Type B pancreatic cell (in vitro differentiated cells): ENCODE data around the gene BIRC5. TPM values are rescaled to one million over a fixed set of nuclear protein-coding genes. Genes with fewer than 3 reads are reported as not detected.

Experiments used
- DNase-seq: peaks from one replicate; pipeline ENCODE4 v3.0.0; 2021; ENCODE audit warnings: mixed read lengths; ENCODE audit not compliant: unreplicated experiment; ENCODE audit errors: extremely low spot score
- H3K27ac Mint-ChIP-seq: 2 replicates; pipeline ENCODE4 v1.8.0; 2021; ENCODE audit warnings: mild to moderate bottlenecking, mixed read lengths
- H3K27me3 Mint-ChIP-seq: 2 replicates; pipeline ENCODE4 v1.8.0; 2021; ENCODE audit warnings: mixed read lengths
- H3K36me3 Mint-ChIP-seq: 2 replicates; pipeline ENCODE4 v1.8.0; 2021; ENCODE audit warnings: mixed read lengths
- H3K4me1 Mint-ChIP-seq: one replicate; pipeline ENCODE4 v1.8.0; 2021; ENCODE audit warnings: mixed read lengths; ENCODE audit not compliant: unreplicated experiment
- H3K4me3 Mint-ChIP-seq: 2 replicates; pipeline ENCODE4 v1.8.0; 2021; ENCODE audit warnings: mild to moderate bottlenecking, mixed read lengths
- H3K9me3 Mint-ChIP-seq: 2 replicates; pipeline ENCODE4 v1.8.0; 2021; ENCODE audit warnings: mixed read lengths
- total RNA-seq: library from RNA; stranded (reverse); gene quantifications from 2 replicates; pipeline ENCODE4 v1.2.1, GENCODE V29; 2021; ENCODE audit warnings: low replicate concordance
- TF ChIP-seq, protein P1 (sequence below): fragments of 200-600 bp; sonication (generic); conservative IDR thresholded peaks from 2 replicates; pipeline ENCODE4 v1.5.0; 2021; ENCODE audit warnings: antibody characterized with exemption, mild to moderate bottlenecking

Gene BIRC5
- total RNA-seq, 1 donor from 2014 or later, result 63.3 TPM

DNA sequence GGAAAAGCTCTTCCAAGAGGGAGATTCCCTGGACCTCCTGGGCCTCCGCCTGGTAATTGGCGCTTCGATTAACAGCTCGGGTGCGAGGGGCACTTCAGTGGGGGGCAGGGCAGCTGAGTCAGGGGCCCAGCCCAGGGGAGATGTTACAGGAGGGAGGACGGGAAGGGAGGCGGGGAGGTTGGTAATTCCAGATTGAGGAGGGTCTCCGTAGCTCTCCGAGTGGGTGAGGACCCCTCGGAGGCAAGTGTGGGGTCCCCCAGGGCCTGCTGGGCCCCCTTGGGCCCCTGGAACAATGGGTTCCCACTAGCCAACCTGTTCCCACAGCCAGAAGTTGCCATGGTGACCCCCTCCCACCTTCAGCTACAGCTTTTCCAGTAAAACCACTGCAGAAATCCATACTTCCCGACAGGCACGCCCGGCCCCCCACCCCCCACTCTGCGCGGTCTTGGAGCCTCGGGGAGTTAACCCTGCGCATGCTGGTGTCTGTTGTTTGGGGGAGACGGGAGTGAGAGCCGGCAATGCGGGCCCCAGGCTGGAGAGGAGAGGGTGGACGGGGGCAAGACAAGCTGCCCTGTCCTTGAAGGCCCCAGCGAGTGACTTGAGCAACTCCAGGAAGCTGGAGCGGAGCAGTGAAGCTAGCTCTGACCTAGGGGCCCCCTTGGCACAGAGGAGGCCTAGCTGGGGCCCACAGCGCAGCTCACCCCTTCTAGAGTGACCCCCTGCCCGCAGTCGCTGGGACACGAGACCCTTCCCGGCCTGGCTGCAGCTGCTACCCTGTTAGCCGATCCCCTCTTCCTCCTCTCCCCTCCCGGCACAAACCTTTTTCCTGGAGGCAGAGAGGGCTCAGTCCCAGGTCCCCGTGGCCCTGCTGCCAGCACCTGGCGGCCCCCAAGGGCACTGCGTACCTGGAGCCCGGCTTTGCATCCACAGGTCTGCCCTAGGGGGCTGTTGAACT, 55.2 kb downstream of the BIRC5 start:
- Mint-ChIP-seq H3K36me3 (no peaks in the 10 kb centered on the region), H3K4me3 (peak overlapping the region; percentile 69), H3K27me3 (no peaks in the 10 kb centered on the region), H3K9me3 (no peaks in the 10 kb centered on the region), H3K27ac (peak overlapping the region; percentile 59), H3K4me1 (peaks cover 31% of the 10 kb centered on the region)
- TF ChIP-seq, protein P1, sequence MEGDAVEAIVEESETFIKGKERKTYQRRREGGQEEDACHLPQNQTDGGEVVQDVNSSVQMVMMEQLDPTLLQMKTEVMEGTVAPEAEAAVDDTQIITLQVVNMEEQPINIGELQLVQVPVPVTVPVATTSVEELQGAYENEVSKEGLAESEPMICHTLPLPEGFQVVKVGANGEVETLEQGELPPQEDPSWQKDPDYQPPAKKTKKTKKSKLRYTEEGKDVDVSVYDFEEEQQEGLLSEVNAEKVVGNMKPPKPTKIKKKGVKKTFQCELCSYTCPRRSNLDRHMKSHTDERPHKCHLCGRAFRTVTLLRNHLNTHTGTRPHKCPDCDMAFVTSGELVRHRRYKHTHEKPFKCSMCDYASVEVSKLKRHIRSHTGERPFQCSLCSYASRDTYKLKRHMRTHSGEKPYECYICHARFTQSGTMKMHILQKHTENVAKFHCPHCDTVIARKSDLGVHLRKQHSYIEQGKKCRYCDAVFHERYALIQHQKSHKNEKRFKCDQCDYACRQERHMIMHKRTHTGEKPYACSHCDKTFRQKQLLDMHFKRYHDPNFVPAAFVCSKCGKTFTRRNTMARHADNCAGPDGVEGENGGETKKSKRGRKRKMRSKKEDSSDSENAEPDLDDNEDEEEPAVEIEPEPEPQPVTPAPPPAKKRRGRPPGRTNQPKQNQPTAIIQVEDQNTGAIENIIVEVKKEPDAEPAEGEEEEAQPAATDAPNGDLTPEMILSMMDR, result peak; percentile 25
- DNase-seq, result peak; percentile 79

DNA sequence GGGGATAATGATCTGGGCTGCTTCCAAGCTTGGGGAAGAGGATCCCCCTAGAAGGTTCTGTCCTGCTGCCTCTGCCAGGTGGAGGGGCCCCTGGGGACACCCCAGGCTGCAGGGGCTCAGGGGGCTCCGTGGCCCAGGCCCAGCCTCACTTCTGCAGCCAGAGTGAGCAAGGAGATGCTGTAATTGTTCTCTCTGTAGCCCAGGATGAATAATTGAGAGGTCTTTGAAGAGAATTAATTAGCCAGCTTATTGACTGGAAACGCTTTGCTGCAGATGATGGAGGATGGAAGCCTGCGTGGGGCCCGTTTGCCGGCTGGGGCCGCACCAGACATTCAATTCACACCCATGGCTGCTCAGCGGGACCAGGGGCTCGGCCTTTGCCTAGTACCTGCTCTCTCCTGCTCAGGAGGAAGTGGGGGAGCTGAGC, 55.9 kb downstream of the BIRC5 start:
- Mint-ChIP-seq H3K27ac (peak overlapping the region; percentile 66), H3K4me1 (peaks cover 26% of the 10 kb centered on the region)

DNA sequence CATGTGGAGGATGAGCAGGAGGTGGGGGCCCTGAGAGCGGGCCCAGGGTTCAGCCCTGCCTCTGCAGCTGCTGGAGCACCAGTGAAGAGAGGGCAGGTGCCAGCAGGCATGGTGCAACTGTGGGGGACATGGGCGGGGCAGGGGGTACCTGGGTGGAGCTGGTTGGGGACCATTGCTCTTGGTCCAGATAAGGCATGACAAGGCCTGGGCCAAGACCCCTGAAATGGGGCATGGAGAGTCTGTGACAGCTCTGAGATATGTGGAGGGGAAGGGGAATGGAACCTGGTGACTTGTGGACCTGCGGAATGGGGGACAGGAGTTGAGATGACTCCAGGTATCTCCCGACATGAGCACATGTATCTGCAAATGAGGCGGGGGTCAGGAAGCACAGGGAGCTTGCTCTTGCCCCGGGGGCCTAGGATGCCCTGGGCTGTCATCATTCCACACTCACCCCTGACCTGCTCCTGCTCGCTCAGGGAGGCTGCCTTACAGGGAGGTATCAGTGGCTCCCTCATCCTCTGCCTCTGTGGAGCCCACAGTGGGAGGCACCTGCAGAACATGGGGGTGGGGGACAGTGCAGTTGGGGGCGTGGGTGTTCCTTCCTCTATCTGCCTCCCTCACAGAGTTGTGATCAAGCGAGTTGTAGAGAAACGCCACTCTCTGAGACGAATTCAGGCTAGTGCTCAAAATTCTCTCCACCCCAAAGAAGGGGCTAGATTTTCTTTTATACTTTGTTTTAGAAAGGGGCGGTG, 57.5 kb downstream of the BIRC5 start:
- H3K27ac Mint-ChIP-seq, result peak overlapping the region; percentile 88
- TF ChIP-seq, protein P1, result no peak
- no peaks in the 10 kb centered on the region for H3K27me3 Mint-ChIP-seq
- peaks cover 22% of the 10 kb centered on the region for H3K4me1 Mint-ChIP-seq
- no peaks in the 10 kb centered on the region for H3K36me3 Mint-ChIP-seq
- no peak for DNase-seq
- H3K4me3 Mint-ChIP-seq, result peak overlapping the region; percentile 25
- no peaks in the 10 kb centered on the region for H3K9me3 Mint-ChIP-seq

More for the DNA sequence above, 55.9 kb downstream of the BIRC5 start:
- Mint-ChIP-seq H3K9me3 (no peaks in the 10 kb centered on the region), H3K4me3 (no peak overlapping the region), H3K36me3 (no peaks in the 10 kb centered on the region), H3K27me3 (no peaks in the 10 kb centered on the region)
- no peak for DNase-seq
- TF ChIP-seq, protein P1, result no peak

DNA sequence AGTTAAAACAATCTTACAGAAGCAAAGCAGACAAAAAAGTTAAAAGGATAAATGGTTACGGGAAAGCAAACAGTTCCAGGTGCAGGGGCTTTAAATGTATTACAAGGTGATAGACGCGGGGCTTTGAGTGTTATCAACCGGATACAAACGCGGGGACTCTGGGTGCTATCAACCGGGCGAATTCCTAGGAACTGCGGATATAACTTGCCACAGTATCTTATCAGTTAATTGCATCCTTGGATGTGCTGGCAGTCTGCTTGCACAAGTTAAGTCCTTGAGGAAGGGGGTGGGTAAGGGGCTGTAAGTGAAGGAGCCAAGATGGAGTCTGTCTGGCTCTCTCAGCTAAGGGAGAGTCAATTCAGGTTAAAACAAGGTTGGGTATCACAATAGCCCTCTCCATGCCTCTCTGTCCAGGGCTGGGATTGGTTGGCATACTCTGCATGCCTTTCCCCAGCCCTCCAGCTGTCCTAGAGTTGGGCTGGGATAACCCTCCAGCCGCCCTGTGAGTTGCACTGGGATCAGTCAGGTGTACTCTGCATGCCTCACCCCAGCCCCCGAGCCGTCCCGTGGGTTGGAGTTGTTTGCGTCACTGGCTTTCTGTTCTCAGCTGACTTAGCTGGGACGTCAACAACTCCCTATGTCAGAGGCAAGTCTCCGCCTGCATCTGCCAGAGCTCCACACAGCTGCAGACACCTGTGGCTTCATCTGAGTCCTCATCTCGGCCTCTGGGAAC, 58.3 kb downstream of the BIRC5 start:
- Mint-ChIP-seq H3K27me3 (no peaks in the 10 kb centered on the region), H3K4me1 (peaks cover 21% of the 10 kb centered on the region), H3K27ac (peak overlapping the region; percentile 88), H3K36me3 (no peaks in the 10 kb centered on the region), H3K4me3 (peak overlapping the region; percentile 25), H3K9me3 (no peaks in the 10 kb centered on the region)
- DNase-seq, result no peak
- TF ChIP-seq, protein P1, result no peak

DNA sequence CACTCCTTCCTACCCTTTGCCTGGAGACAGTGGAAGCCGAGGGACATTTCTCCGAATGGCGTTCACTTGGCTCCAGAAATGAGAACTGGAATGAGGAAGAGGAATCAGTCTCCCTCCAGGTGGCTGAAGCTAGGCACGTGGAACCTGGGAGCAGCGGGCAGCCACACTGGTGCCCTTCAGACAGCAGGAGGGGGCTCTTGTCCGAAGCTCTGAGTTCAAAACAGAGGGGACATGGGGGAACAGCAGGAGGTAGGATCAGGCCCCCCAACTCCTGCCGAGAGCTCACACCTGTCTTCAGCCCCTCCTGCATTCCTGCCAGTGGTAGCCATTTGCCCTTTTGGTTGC, 58.8 kb downstream of the BIRC5 start:
- Mint-ChIP-seq H3K27ac (peak overlapping the region; percentile 88), H3K27me3 (no peaks in the 10 kb centered on the region), H3K4me3 (peak overlapping the region; percentile 25), H3K4me1 (peaks cover 21% of the 10 kb centered on the region), H3K36me3 (no peaks in the 10 kb centered on the region), H3K9me3 (no peaks in the 10 kb centered on the region)
- no peak for DNase-seq
- TF ChIP-seq, protein P1, result no peak
